Measurements from ENCODE around the gene TOR4A. TPM values are rescaled to one million over a fixed set of nuclear protein-coding genes. Genes with fewer than 3 reads are reported as not detected.

The TOR4A gene
- total RNA-seq, 2 donors from 2014 or later: 4.9 to 11.5 TPM

GRCh38 chr9:137269231-137269772, 8.2 kb upstream of the TOR4A start:
- H3K36me3 Mint-ChIP-seq (ENCODE audit: low read depth): peaks cover 64% of the 10 kb centered on the region
- no peak overlapping the region for H3K27ac Mint-ChIP-seq
- no peak for ATAC-seq (replicated peaks)
- H3K4me3 Mint-ChIP-seq: no peak overlapping the region
- no peaks in the 10 kb centered on the region for H3K9me3 Mint-ChIP-seq
- H3K4me1 Mint-ChIP-seq: peaks cover 5% of the 10 kb centered on the region
- H3K27me3 Mint-ChIP-seq: no peaks in the 10 kb centered on the region

GRCh38 chr9:137270929-137271695, 6.4 kb upstream of the TOR4A start:
- Mint-ChIP-seq H3K4me1 (peaks cover 12% of the 10 kb centered on the region), H3K9me3 (no peaks in the 10 kb centered on the region), H3K4me3 (no peak overlapping the region), H3K27me3 (no peaks in the 10 kb centered on the region), H3K27ac (peak overlapping the region; percentile 25), H3K36me3 (ENCODE audit: low read depth) (peaks cover 54% of the 10 kb centered on the region)
- no peak for ATAC-seq (replicated peaks)

- no peak for ATAC-seq (replicated peaks)
- H3K9me3 Mint-ChIP-seq: no peaks in the 10 kb centered on the region
- H3K27ac Mint-ChIP-seq: peak overlapping the region; percentile 25
Observed at GRCh38 chr9:137271696-137272076, 5.8 kb upstream of the TOR4A start.

GRCh38 chr9:137272241-137273094, 5.1 kb upstream of the TOR4A start:
- H3K4me1 Mint-ChIP-seq: peaks cover 12% of the 10 kb centered on the region
- peaks cover 45% of the 10 kb centered on the region for H3K36me3 Mint-ChIP-seq (ENCODE audit: low read depth)
- H3K4me3 Mint-ChIP-seq: no peak overlapping the region
- H3K9me3 Mint-ChIP-seq: no peaks in the 10 kb centered on the region
- no peaks in the 10 kb centered on the region for H3K27me3 Mint-ChIP-seq
- ATAC-seq (replicated peaks): no peak
- H3K27ac Mint-ChIP-seq: no peak overlapping the region

More at GRCh38 chr9:137271696-137272076, 5.8 kb upstream of the TOR4A start:
- H3K36me3 Mint-ChIP-seq (ENCODE audit: low read depth): peaks cover 53% of the 10 kb centered on the region
- H3K4me3 Mint-ChIP-seq: no peak overlapping the region
- peaks cover 12% of the 10 kb centered on the region for H3K4me1 Mint-ChIP-seq
- H3K27me3 Mint-ChIP-seq: no peaks in the 10 kb centered on the region

- Mint-ChIP-seq H3K9me3 (no peaks in the 10 kb centered on the region), H3K27me3 (no peaks in the 10 kb centered on the region), H3K4me1 (peaks cover 12% of the 10 kb centered on the region), H3K36me3 (ENCODE audit: low read depth) (peaks cover 39% of the 10 kb centered on the region), H3K27ac (no peak overlapping the region), H3K4me3 (no peak overlapping the region)
- ATAC-seq (replicated peaks): no peak
Observed at GRCh38 chr9:137273095-137273490, 4.4 kb upstream of the TOR4A start.

GRCh38 chr9:137273611-137274320, 3.8 kb upstream of the TOR4A start:
- Mint-ChIP-seq H3K27ac (no peak overlapping the region), H3K4me3 (no peak overlapping the region), H3K4me1 (peaks cover 8% of the 10 kb centered on the region), H3K36me3 (ENCODE audit: low read depth) (peaks cover 32% of the 10 kb centered on the region), H3K27me3 (no peaks in the 10 kb centered on the region), H3K9me3 (no peaks in the 10 kb centered on the region)
- ATAC-seq (replicated peaks): no peak

GRCh38 chr9:137275203-137275587, 2.3 kb upstream of the TOR4A start:
- H3K9me3 Mint-ChIP-seq: no peaks in the 10 kb centered on the region
- H3K36me3 Mint-ChIP-seq (ENCODE audit: low read depth): peaks cover 18% of the 10 kb centered on the region
- no peak for ATAC-seq (replicated peaks)
- no peaks in the 10 kb centered on the region for H3K27me3 Mint-ChIP-seq
- H3K4me3 Mint-ChIP-seq: no peak overlapping the region
- H3K27ac Mint-ChIP-seq: peak overlapping the region; percentile 5
- peaks cover 7% of the 10 kb centered on the region for H3K4me1 Mint-ChIP-seq

GRCh38 chr9:137275588-137276472, 1.7 kb upstream of the TOR4A start:
- Mint-ChIP-seq H3K27ac (peak overlapping the region; percentile 5), H3K4me1 (peaks cover 7% of the 10 kb centered on the region), H3K4me3 (no peak overlapping the region), H3K27me3 (no peaks in the 10 kb centered on the region), H3K36me3 (ENCODE audit: low read depth) (peaks cover 18% of the 10 kb centered on the region), H3K9me3 (no peaks in the 10 kb centered on the region)
- ATAC-seq (replicated peaks): no peak

- Mint-ChIP-seq H3K27me3 (no peaks in the 10 kb centered on the region), H3K36me3 (ENCODE audit: low read depth) (peaks cover 10% of the 10 kb centered on the region), H3K4me1 (peaks cover 7% of the 10 kb centered on the region), H3K27ac (peak overlapping the region; percentile 73), H3K4me3 (peak overlapping the region; percentile 71), H3K9me3 (no peaks in the 10 kb centered on the region)
- ATAC-seq (replicated peaks): no peak
Observed at GRCh38 chr9:137276473-137277328, 825 bp upstream of the TOR4A start.

- peaks cover 7% of the 10 kb centered on the region for H3K36me3 Mint-ChIP-seq (ENCODE audit: low read depth)
- H3K4me3 Mint-ChIP-seq: peak overlapping the region; percentile 71
- H3K27ac Mint-ChIP-seq: peak overlapping the region; percentile 73
- no peaks in the 10 kb centered on the region for H3K27me3 Mint-ChIP-seq
- peak; percentile 7 for ATAC-seq (replicated peaks)
- no peaks in the 10 kb centered on the region for H3K9me3 Mint-ChIP-seq
- H3K4me1 Mint-ChIP-seq: peaks cover 7% of the 10 kb centered on the region
Observed at GRCh38 chr9:137278061-137278701, 655 bp downstream of the TOR4A start.

GRCh38 chr9:137278721-137279711, 1.5 kb downstream of the TOR4A start:
- H3K36me3 Mint-ChIP-seq (ENCODE audit: low read depth): no peaks in the 10 kb centered on the region
- H3K4me3 Mint-ChIP-seq: no peak overlapping the region
- no peak for ATAC-seq (replicated peaks)
- H3K27me3 Mint-ChIP-seq: no peaks in the 10 kb centered on the region
- peaks cover 7% of the 10 kb centered on the region for H3K4me1 Mint-ChIP-seq
- no peak overlapping the region for H3K27ac Mint-ChIP-seq
- H3K9me3 Mint-ChIP-seq: no peaks in the 10 kb centered on the region

All from activated T-helper 17 cell treated with anti-CD3 and anti-CD28 coated beads, Interleukin-2, amount 50 U/mL, for 72 hours (primary cell).